ENCODE measurements around the gene TEF. TPM values are rescaled to one million over a fixed set of nuclear protein-coding genes. Genes with fewer than 3 reads are reported as not detected.

TEF gene
- total RNA-seq, 1 donor from 2014 or later: 6.6 TPM

- Mint-ChIP-seq H3K9me3 (ENCODE audit: unreplicated experiment) (no peaks in the 10 kb centered on the region), H3K4me1 (ENCODE audit: unreplicated experiment) (peaks cover 4% of the 10 kb centered on the region), H3K36me3 (ENCODE audit: low read depth, unreplicated experiment) (peaks cover 32% of the 10 kb centered on the region), H3K4me3 (ENCODE audit: unreplicated experiment) (peak overlapping the region; percentile 78), H3K27ac (ENCODE audit: unreplicated experiment) (peak overlapping the region; percentile 42), H3K27me3 (ENCODE audit: unreplicated experiment) (peaks cover 6% of the 10 kb centered on the region)
- no peak for DNase-seq (ENCODE audit: low spot score)
- no peak for TF ChIP-seq CTCF (IDR thresholded peaks at IDR 0.05; ENCODE audit: unreplicated experiment)
These were observed 46.6 kb upstream of the TEF start for GRCh38 chr22:41334951-41335635.

- Mint-ChIP-seq H3K27ac (ENCODE audit: unreplicated experiment) (no peak overlapping the region), H3K9me3 (ENCODE audit: unreplicated experiment) (no peaks in the 10 kb centered on the region)
These were observed 43.0 kb upstream of the TEF start for GRCh38 chr22:41338614-41339212.

GRCh38 chr22:41339823-41340222 lies 41.9 kb upstream of the TEF start:
- Mint-ChIP-seq H3K36me3 (ENCODE audit: low read depth, unreplicated experiment) (peaks cover 22% of the 10 kb centered on the region), H3K27me3 (ENCODE audit: unreplicated experiment) (peaks cover 16% of the 10 kb centered on the region), H3K27ac (ENCODE audit: unreplicated experiment) (no peak overlapping the region), H3K4me1 (ENCODE audit: unreplicated experiment) (peaks cover 4% of the 10 kb centered on the region), H3K9me3 (ENCODE audit: unreplicated experiment) (no peaks in the 10 kb centered on the region), H3K4me3 (ENCODE audit: unreplicated experiment) (no peak overlapping the region)
- no peak for DNase-seq (ENCODE audit: low spot score)
- no peak for TF ChIP-seq CTCF (IDR thresholded peaks at IDR 0.05; ENCODE audit: unreplicated experiment)

More at GRCh38 chr22:41338614-41339212, 43.0 kb upstream of the TEF start:
- no peak for DNase-seq (ENCODE audit: low spot score)
- Mint-ChIP-seq H3K36me3 (ENCODE audit: low read depth, unreplicated experiment) (peaks cover 19% of the 10 kb centered on the region), H3K4me1 (ENCODE audit: unreplicated experiment) (peaks cover 4% of the 10 kb centered on the region), H3K4me3 (ENCODE audit: unreplicated experiment) (peak overlapping the region; percentile 21), H3K27me3 (ENCODE audit: unreplicated experiment) (peaks cover 12% of the 10 kb centered on the region)
- TF ChIP-seq CTCF (IDR thresholded peaks at IDR 0.05; ENCODE audit: unreplicated experiment): no peak

- H3K9me3 Mint-ChIP-seq (ENCODE audit: unreplicated experiment): no peaks in the 10 kb centered on the region
- DNase-seq (ENCODE audit: low spot score): no peak
- peaks cover 16% of the 10 kb centered on the region for H3K27me3 Mint-ChIP-seq (ENCODE audit: unreplicated experiment)
- peaks cover 20% of the 10 kb centered on the region for H3K36me3 Mint-ChIP-seq (ENCODE audit: low read depth, unreplicated experiment)
- H3K4me1 Mint-ChIP-seq (ENCODE audit: unreplicated experiment): peaks cover 3% of the 10 kb centered on the region
- TF ChIP-seq CTCF (IDR thresholded peaks at IDR 0.05; ENCODE audit: unreplicated experiment): no peak
- H3K4me3 Mint-ChIP-seq (ENCODE audit: unreplicated experiment): no peak overlapping the region
- H3K27ac Mint-ChIP-seq (ENCODE audit: unreplicated experiment): no peak overlapping the region
These were observed 41.4 kb upstream of the TEF start for GRCh38 chr22:41340357-41340756.

DNA sequence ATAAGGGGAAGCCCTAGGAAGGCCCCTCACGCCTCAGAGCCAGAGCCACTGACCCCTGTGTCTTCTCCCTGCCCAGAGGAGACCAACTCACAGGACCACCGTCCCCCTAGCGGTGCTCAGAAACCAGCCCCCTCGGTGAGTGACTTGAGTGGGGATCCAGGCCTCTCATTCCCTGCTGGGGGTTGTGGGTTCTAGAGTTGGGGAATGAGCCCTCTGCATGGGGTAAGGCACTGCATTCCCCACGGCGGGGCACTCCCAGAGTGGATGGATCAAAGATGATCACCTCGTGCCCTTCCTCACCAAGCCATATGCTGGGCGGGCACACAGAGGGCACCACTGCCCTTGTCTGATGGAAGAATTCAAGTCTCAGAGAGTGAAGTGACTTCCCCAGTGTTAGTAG lies 40.7 kb upstream of the TEF start:
- H3K36me3 Mint-ChIP-seq (ENCODE audit: low read depth, unreplicated experiment): peaks cover 13% of the 10 kb centered on the region
- H3K4me3 Mint-ChIP-seq (ENCODE audit: unreplicated experiment): no peak overlapping the region
- no peak for DNase-seq (ENCODE audit: low spot score)
- H3K4me1 Mint-ChIP-seq (ENCODE audit: unreplicated experiment): no peaks in the 10 kb centered on the region
- peaks cover 13% of the 10 kb centered on the region for H3K27me3 Mint-ChIP-seq (ENCODE audit: unreplicated experiment)
- TF ChIP-seq CTCF (IDR thresholded peaks at IDR 0.05; ENCODE audit: unreplicated experiment): no peak
- no peak overlapping the region for H3K27ac Mint-ChIP-seq (ENCODE audit: unreplicated experiment)
- H3K9me3 Mint-ChIP-seq (ENCODE audit: unreplicated experiment): no peaks in the 10 kb centered on the region

Measured in endothelial cell (in vitro differentiated cells).